Fibroblast of lung (primary cell): ENCODE results near the gene PTPN14. TPM values are rescaled to one million over a fixed set of nuclear protein-coding genes. Genes with fewer than 3 reads are reported as not detected.

Experiments used
- DNase-seq, 2 donors: peaks; one replicate each; pipeline versions ENCODE4 v3.0.0 to v3.0.0-alpha.2; 2010; ENCODE audit warnings: low read depth in 2 of 2
- H2AFZ ChIP-seq: 2 replicates; pipeline ENCODE4 v1.5.1; 2012; ENCODE audit warnings: low read length, control low read depth, inconsistent platforms
- H3K27ac ChIP-seq: 2 replicates; pipeline ENCODE4 v1.5.1; 2011; ENCODE audit warnings: low read length, control low read depth; ENCODE audit not compliant: insufficient read depth
- H3K27me3 ChIP-seq: 2 replicates; pipeline ENCODE4 v1.5.1; 2011; ENCODE audit warnings: mild to moderate bottlenecking, low read length; ENCODE audit not compliant: control insufficient read depth, insufficient read depth
- H3K36me3 ChIP-seq: 2 replicates; pipeline ENCODE4 v1.5.1; 2011; ENCODE audit warnings: low read length; ENCODE audit not compliant: control insufficient read depth, insufficient read depth
- H3K4me1 ChIP-seq: 2 replicates; pipeline ENCODE4 v1.5.1; 2011; ENCODE audit warnings: low read length; ENCODE audit not compliant: control insufficient read depth, insufficient read depth; ENCODE audit errors: extremely low read depth
- H3K4me2 ChIP-seq: 2 replicates; pipeline ENCODE4 v1.5.1; 2011; ENCODE audit warnings: low read length, control low read depth; ENCODE audit not compliant: insufficient read depth; ENCODE audit errors: extremely low read depth
- H3K4me3 ChIP-seq, 4 experiments: fragments of 200-600 bp in 1 of 4; sonication (generic) in 1 of 4; replicated peaks in 1 of 4; 2 replicates each; pipeline ENCODE4 v1.5.1; 2011 to 2016; ENCODE audit warnings: low read length in 4 of 4, low read depth in 3 of 4, mild to moderate bottlenecking in 3 of 4, control low read depth in 2 of 4, inconsistent platforms in 1 of 4, mixed read lengths in 1 of 4; ENCODE audit not compliant: insufficient read depth in 1 of 4; ENCODE audit errors: control extremely low read depth in 1 of 4
- H3K79me2 ChIP-seq: 2 replicates; pipeline ENCODE4 v1.5.1; 2012; ENCODE audit warnings: mild to moderate bottlenecking, low read length, inconsistent platforms; ENCODE audit not compliant: control insufficient read depth, insufficient read depth
- H3K9ac ChIP-seq: 2 replicates; pipeline ENCODE4 v1.5.1; 2011; ENCODE audit warnings: mild to moderate bottlenecking, low read length, control low read depth; ENCODE audit not compliant: insufficient read depth
- H3K9me3 ChIP-seq: 2 replicates; pipeline ENCODE4 v1.5.1; 2012; ENCODE audit warnings: low read depth, low read length; ENCODE audit not compliant: control insufficient read depth, insufficient read depth
- H4K20me1 ChIP-seq: 2 replicates; pipeline ENCODE4 v1.5.1; 2011; ENCODE audit warnings: low read length; ENCODE audit not compliant: control insufficient read depth, insufficient read depth; ENCODE audit errors: extremely low read depth
- EZH2 ChIP-seq: IDR thresholded peaks from 2 replicates; pipeline ENCODE4 v1.5.1; 2012; ENCODE audit warnings: low read length, control low read depth, mild to moderate bottlenecking; ENCODE audit errors: missing control alignments
- polyA plus RNA-seq, 2 donors: library from polyadenylated mRNA; depleted of rRNA in 1 of 2; stranded (reverse) in 1 of 2; unstranded in 1 of 2; fragments of >200 nt; gene quantifications; 2 replicates each; pipeline ENCODE4 v1.2.1, GENCODE V29; 2011 to 2012; ENCODE audit warnings: missing spikeins in 1 of 2
- total RNA-seq: library from RNA; depleted of rRNA; stranded (reverse); fragments of >200 nt; gene quantifications from 2 replicates; pipeline ENCODE4 v1.2.1, GENCODE V29; 2014
- TF ChIP-seq, protein P1 (sequence below), 2 donors: IDR thresholded peaks in 1 of 2; conservative IDR thresholded peaks in 1 of 2; 1 replicate in 1 of 2; 2 replicates in 1 of 2; pipeline ENCODE4 v1.5.1; 2011 to 2012; ENCODE audit warnings: low read length in 2 of 2, control low read depth in 1 of 2, inconsistent platforms in 1 of 2, low read depth in 1 of 2, mild to moderate bottlenecking in 1 of 2

PTPN14 gene
- total and polyA plus RNA-seq, 2 donors (not counting 1 experiment from before 2014, with no cell fraction given), result 38.7 to 56.1 TPM

DNA sequence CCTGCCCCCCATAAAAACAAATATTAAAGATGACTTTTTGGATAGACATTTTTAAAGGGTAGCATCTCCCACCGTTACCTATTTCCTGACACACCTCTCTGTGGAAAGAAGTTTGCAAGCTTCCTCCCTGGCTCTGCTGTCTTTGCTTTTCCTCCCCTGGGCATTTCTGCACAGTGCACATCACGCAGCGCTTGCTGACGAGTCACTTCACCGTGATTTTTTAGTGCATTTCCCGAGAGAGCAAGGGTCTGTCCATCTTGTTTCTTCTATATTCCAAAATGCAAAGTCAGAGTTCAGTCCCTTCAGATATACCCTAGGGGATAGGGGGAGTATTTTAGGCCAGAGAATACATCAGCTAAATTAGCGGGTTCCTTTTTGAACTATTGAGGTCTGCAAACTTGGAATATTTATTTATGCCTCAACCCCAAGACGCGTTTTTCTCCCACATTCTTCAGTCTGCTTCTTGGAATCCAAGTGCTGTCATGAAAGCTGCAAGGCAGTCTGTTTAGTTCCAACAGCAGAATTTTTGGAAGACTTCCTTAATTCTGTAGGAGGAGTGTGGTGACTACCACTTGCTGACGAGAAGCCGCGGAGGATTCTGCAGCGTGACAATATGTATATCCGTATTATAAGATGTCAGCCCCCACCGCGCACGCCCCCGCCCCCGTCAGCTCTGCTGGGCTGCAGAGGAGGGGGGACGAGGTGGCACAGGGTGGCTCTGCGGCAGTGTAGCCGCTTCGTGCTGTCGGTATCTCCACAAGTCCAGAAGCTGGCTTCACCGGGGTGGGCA lies 248.1 kb downstream of the PTPN14 start:
- peak; percentile 26 to 66 for DNase-seq
- Histone ChIP-seq H3K27ac (no peak overlapping the region), H3K79me2 (no peaks in the 10 kb centered on the region), H2AFZ (no peak overlapping the region), H3K9me3 (no peaks in the 10 kb centered on the region), H3K4me3 (peak overlapping the region in 3 of 4 experiments; percentile 11 to 29 (median 14)), H3K36me3 (no peaks in the 10 kb centered on the region), H3K27me3 (no peaks in the 10 kb centered on the region), H3K4me1 (peaks cover 3% of the 10 kb centered on the region), H3K4me2 (peak overlapping the region; percentile 74), H3K9ac (no peak overlapping the region), H4K20me1 (no peaks in the 10 kb centered on the region)
- TF ChIP-seq, protein P1, sequence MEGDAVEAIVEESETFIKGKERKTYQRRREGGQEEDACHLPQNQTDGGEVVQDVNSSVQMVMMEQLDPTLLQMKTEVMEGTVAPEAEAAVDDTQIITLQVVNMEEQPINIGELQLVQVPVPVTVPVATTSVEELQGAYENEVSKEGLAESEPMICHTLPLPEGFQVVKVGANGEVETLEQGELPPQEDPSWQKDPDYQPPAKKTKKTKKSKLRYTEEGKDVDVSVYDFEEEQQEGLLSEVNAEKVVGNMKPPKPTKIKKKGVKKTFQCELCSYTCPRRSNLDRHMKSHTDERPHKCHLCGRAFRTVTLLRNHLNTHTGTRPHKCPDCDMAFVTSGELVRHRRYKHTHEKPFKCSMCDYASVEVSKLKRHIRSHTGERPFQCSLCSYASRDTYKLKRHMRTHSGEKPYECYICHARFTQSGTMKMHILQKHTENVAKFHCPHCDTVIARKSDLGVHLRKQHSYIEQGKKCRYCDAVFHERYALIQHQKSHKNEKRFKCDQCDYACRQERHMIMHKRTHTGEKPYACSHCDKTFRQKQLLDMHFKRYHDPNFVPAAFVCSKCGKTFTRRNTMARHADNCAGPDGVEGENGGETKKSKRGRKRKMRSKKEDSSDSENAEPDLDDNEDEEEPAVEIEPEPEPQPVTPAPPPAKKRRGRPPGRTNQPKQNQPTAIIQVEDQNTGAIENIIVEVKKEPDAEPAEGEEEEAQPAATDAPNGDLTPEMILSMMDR (conservative IDR thresholded peaks at IDR 0.05 in 1 of 2, IDR thresholded peaks at IDR 0.05 in 1 of 2; ENCODE audit: low read depth in 1 of 2, low read length in 2 of 2), result no peak
- TF ChIP-seq EZH2, result no peak

DNA sequence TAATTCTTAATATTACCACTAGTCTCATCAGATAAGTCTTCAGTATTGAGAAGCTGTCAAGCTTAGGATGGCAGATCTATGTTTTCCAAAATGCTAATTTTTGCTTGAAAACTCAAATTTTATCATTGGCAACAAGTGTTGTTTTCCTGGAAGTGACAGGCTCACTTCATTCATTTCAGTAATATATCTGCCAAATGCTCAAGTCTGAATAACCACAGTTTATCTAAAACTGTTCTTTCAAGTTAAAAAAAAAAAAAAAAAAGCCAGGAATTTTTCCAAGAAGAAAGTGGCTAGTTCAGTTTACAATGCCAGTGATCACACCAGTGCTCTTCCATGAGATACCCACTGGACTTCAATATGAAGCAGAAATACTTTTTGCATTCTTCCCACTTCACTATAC lies 249.9 kb downstream of the PTPN14 start:
- no peak overlapping the region for H2AFZ ChIP-seq
- TF ChIP-seq, protein P1 (conservative IDR thresholded peaks at IDR 0.05 in 1 of 2, IDR thresholded peaks at IDR 0.05 in 1 of 2; ENCODE audit: low read depth in 1 of 2, low read length in 2 of 2), result no peak
- no peak for TF ChIP-seq EZH2
- no peak overlapping the region for H3K9ac ChIP-seq
- peak in 1 of 2 donors; percentile 23 for DNase-seq
- no peaks in the 10 kb centered on the region for H3K9me3 ChIP-seq
- no peak overlapping the region for H3K27ac ChIP-seq
- no peak overlapping the region for H3K4me3 ChIP-seq
- no peaks in the 10 kb centered on the region for H3K79me2 ChIP-seq
- no peaks in the 10 kb centered on the region for H3K36me3 ChIP-seq
- H3K4me1 ChIP-seq, result peaks cover 5% of the 10 kb centered on the region
- H4K20me1 ChIP-seq, result no peaks in the 10 kb centered on the region
- H3K4me2 ChIP-seq, result no peak overlapping the region
- no peaks in the 10 kb centered on the region for H3K27me3 ChIP-seq

DNA sequence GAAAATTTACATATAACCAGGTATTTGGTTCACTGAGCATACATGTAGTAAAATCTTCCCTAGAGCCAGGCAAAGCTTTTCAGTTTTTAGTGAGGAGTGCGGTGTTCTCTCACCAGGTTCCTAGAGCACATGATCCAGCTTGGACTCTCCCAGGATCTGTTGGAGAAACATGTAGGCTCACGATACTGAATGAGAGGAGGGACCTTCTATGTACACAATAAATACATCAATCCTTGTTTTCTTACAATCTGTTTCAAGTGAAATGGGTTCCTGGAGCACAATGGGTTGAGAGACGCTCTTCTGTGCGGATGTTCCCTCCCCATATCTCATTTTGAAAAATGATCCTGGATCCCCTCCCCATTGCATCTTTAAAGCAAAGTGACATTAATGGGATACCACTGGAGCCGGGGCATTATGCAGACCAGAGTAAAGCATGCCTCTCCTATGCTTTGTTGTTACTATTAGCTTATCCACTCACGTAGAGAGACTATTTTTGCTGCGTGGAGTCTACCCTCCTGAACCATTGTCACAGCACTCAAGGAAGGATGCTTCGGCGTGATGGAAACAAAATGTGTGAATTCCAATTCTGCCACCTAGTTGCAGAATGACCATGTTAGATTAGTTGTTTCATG lies 251.1 kb downstream of the PTPN14 start:
- no peak overlapping the region for H3K27ac ChIP-seq
- H3K9ac ChIP-seq, result no peak overlapping the region
- H3K4me2 ChIP-seq, result no peak overlapping the region
- DNase-seq, result no peak
- no peaks in the 10 kb centered on the region for H3K9me3 ChIP-seq
- H3K4me3 ChIP-seq, result no peak overlapping the region
- H3K4me1 ChIP-seq, result peaks cover 5% of the 10 kb centered on the region
- no peak overlapping the region for H2AFZ ChIP-seq
- TF ChIP-seq EZH2, result no peak
- TF ChIP-seq, protein P1 (conservative IDR thresholded peaks at IDR 0.05 in 1 of 2, IDR thresholded peaks at IDR 0.05 in 1 of 2; ENCODE audit: low read depth in 1 of 2, low read length in 2 of 2), result no peak
- no peaks in the 10 kb centered on the region for H3K27me3 ChIP-seq
- H3K79me2 ChIP-seq, result no peaks in the 10 kb centered on the region
- H3K36me3 ChIP-seq, result no peaks in the 10 kb centered on the region
- no peaks in the 10 kb centered on the region for H4K20me1 ChIP-seq
